NT2/D1 (cell line): ENCODE data around the gene C7.

Experiments
- DNase-seq: peaks from one replicate; pipeline ENCODE4 v3.0.0-alpha.2; 2011; ENCODE audit warnings: low read depth, low spot score
- H3K27me3 ChIP-seq: 2 replicates; pipeline ENCODE4 v1.6.0; 2011; ENCODE audit warnings: mild to moderate bottlenecking; ENCODE audit not compliant: insufficient read length, insufficient read depth
- H3K36me3 ChIP-seq: 2 replicates; pipeline ENCODE4 v1.6.1; 2011; ENCODE audit warnings: mild to moderate bottlenecking, low read length, mixed read lengths; ENCODE audit not compliant: insufficient read depth, insufficient read length
- H3K4me1 ChIP-seq: 2 replicates; pipeline ENCODE4 v1.5.1; 2011; ENCODE audit not compliant: insufficient read depth, insufficient read length
- H3K4me3 ChIP-seq: 2 replicates; pipeline ENCODE4 v1.5.1; 2011; ENCODE audit warnings: low read depth; ENCODE audit not compliant: insufficient read length
- H3K9ac ChIP-seq: 2 replicates; pipeline ENCODE4 v1.6.0; 2011; ENCODE audit warnings: low read depth; ENCODE audit not compliant: insufficient read length
- H3K9me3 ChIP-seq: 2 replicates; pipeline ENCODE4 v1.5.1; 2011; ENCODE audit warnings: mild to moderate bottlenecking, low read length; ENCODE audit not compliant: insufficient read depth
- SUZ12 ChIP-seq: IDR thresholded peaks from 2 replicates; pipeline ENCODE4 v1.6.1; 2011; ENCODE audit not compliant: insufficient read length, insufficient read depth; ENCODE audit errors: extremely low read depth
- YY1 ChIP-seq: IDR thresholded peaks from 2 replicates; pipeline ENCODE4 v1.6.1; 2011; ENCODE audit not compliant: insufficient read length, insufficient read depth
- ZNF274 ChIP-seq: IDR thresholded peaks from 2 replicates; pipeline ENCODE4 v1.6.1; 2011; ENCODE audit warnings: mild to moderate bottlenecking, low read depth, low read length

Gene C7

DNA sequence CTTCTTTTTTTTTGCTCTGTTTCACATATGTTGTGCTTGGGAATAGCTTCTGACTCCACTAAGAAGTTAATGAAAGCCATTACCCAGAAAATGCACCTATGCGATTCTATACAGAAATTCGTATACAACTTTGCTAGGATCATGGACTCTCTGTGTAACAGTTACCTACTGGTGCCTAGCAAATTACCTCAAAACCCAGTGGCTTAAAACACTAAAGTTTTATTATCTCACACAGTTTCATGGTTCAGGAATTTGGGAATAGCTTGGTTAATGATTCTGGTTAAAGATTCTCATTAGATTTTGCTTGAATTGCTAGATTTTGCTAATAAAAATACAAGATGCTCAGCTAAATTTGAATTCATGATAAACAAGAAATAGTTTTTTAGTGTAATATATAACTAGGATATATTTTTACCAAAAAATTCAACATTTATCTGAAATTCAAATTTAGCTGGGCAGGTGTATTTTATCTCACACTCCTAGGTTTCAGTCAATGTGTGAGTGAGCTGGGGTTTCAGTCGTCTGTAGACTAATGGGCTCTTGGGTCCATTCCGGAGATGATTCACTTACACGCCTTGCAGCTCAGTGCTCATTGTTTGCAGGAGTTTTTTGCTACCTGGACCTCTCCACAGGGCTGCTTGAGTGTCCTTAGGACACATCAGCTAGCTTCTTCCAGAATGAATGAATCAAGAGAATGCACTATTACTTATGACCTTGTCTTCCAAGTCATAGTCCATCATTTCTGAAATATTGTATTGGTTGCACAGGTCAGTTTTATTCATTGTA lies 86.7 kb downstream of the C7 start:
- TF ChIP-seq YY1 (no peak), SUZ12 (no peak), ZNF274 (no peak)
- H3K9ac ChIP-seq, result no peak overlapping the region
- no peaks in the 10 kb centered on the region for H3K27me3 ChIP-seq
- H3K4me1 ChIP-seq, result no peaks in the 10 kb centered on the region
- H3K4me3 ChIP-seq, result no peak overlapping the region
- no peaks in the 10 kb centered on the region for H3K36me3 ChIP-seq
- H3K9me3 ChIP-seq, result no peaks in the 10 kb centered on the region
- no peak for DNase-seq

DNA sequence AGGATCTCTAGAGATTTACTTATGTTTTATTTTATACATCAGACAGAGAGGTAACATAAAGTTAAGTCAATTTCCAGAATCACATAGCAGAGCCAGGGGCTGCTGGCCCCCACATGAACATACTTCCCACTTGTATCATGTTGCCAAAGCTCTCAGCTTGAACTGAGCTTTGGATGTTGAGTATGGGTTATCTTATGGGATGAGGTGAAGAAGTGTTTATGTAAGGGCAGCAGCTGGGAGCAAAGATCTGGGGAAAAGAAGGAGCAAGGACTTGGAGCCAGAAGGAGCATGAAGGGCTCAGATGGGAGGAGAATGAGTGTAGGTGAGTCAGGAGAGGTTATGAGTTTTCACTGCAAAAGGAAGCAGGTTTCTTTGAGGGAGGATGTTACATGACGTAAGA lies 89.8 kb downstream of the C7 start:
- no peak overlapping the region for H3K4me3 ChIP-seq
- TF ChIP-seq YY1 (no peak), SUZ12 (no peak)

DNA sequence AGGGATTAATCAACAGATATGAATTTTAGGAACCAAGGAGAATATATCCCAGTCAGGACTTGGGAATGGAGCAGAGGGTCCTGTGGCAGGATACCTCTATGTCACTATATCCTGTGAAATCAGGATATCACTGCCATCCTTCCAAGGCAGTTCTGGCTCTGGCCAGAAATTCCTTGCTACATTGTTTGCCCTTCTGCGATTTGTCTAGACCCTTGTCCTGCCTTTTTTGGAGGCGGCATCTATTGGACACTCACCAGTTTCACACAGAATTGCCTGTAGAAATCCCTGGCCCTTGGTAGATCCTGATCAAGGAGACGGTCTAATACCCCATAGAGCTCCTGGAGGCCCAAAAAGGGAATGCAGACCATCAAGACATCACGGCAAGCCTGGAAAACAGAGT lies 90.7 kb downstream of the C7 start:
- TF ChIP-seq ZNF274 (no peak), SUZ12 (no peak), YY1 (no peak)
- no peak overlapping the region for H3K9ac ChIP-seq
- H3K36me3 ChIP-seq, result no peaks in the 10 kb centered on the region
- no peaks in the 10 kb centered on the region for H3K27me3 ChIP-seq
- no peak overlapping the region for H3K4me3 ChIP-seq
- H3K4me1 ChIP-seq, result no peaks in the 10 kb centered on the region
- DNase-seq, result no peak
- no peaks in the 10 kb centered on the region for H3K9me3 ChIP-seq

More for the DNA sequence above, 89.8 kb downstream of the C7 start:
- Histone ChIP-seq H3K4me1 (no peaks in the 10 kb centered on the region), H3K9me3 (no peaks in the 10 kb centered on the region), H3K36me3 (no peaks in the 10 kb centered on the region), H3K27me3 (no peaks in the 10 kb centered on the region), H3K9ac (no peak overlapping the region)
- no peak for DNase-seq

DNA sequence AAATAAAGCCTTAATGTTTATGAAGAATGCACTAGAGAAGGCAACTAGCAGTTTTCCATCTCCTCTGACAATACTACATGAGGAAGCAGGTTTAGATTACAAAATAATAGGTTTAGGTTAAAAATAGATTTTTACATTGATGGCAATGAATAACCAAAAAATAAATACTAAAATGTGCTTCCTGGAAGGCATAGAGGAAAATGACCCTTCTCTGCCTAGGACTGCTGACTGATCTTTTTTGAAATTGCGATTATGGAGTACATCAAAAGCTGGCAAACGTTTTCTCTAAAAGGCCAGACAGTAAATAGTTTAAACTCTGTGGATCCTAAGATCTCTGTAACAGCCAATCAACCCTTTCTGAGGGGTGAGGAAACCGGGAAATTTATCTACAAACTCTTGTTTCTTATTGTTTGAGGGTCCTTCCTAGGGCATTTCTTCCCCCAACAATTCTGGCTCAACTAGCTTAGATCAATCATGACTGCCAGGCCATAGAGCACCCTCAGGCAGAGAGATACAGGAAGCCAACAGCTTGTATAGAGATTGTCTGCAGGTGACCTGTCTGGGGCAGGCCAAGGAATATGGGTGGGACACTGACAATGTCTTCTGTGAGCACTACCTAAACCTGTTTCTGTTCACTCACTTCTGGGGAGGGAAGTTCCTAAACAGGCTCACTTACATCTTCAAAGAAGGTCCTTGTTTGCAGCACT lies 94.5 kb downstream of the C7 start:
- no peak overlapping the region for H3K9ac ChIP-seq
- TF ChIP-seq YY1 (no peak), ZNF274 (no peak), SUZ12 (no peak)
- H3K9me3 ChIP-seq, result no peaks in the 10 kb centered on the region
- H3K36me3 ChIP-seq, result no peaks in the 10 kb centered on the region
- no peaks in the 10 kb centered on the region for H3K27me3 ChIP-seq
- H3K4me1 ChIP-seq, result no peaks in the 10 kb centered on the region
- no peak overlapping the region for H3K4me3 ChIP-seq
- no peak for DNase-seq

DNA sequence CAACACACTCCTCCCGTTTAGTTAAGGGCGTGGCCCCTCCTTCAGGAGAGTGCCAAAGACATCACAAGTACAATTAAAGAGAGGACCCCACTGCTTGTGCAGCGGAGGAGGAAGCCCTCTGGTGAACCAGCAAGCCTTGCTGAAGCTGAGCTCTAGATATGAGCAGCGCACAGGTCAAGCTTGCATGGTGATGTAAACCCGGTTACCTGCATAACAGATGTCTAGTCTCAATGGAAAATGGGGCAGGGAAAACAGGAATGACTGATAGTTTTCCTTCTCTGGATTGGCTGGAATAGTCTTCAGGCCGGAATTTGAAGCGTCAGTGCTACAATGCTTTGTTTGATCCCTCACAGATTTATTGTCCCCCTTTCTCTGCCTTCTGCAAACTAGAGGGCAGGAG lies 95.6 kb downstream of the C7 start:
- TF ChIP-seq YY1 (no peak), SUZ12 (no peak), ZNF274 (no peak)
- DNase-seq, result no peak
- no peak overlapping the region for H3K9ac ChIP-seq
- H3K27me3 ChIP-seq, result no peaks in the 10 kb centered on the region
- no peak overlapping the region for H3K4me3 ChIP-seq
- H3K36me3 ChIP-seq, result no peaks in the 10 kb centered on the region
- H3K4me1 ChIP-seq, result no peaks in the 10 kb centered on the region
- no peaks in the 10 kb centered on the region for H3K9me3 ChIP-seq

DNA sequence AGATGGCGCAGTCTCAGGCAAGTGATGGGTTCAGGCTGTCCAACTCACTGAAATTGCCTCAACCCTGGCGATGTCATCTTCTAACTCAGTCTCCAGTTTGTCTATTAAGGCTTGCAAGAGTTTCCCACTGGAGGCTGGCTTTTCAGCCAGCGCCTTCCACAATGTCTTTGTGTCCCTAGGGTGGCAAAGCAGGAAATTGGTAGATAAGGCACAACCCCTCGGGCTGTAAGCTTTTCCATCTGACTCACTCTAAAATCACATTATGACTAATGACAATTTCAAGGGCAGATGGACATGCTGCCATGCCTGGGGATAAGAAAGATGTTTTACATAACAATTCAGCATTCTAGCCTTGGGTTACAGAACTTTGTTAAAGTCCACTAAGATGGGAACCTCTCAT lies 99.9 kb downstream of the C7 start:
- TF ChIP-seq ZNF274 (no peak), SUZ12 (no peak), YY1 (no peak)
- Histone ChIP-seq H3K9me3 (no peaks in the 10 kb centered on the region), H3K4me3 (no peak overlapping the region), H3K27me3 (no peaks in the 10 kb centered on the region), H3K9ac (no peak overlapping the region), H3K36me3 (no peaks in the 10 kb centered on the region), H3K4me1 (no peaks in the 10 kb centered on the region)
- DNase-seq, result no peak

DNA sequence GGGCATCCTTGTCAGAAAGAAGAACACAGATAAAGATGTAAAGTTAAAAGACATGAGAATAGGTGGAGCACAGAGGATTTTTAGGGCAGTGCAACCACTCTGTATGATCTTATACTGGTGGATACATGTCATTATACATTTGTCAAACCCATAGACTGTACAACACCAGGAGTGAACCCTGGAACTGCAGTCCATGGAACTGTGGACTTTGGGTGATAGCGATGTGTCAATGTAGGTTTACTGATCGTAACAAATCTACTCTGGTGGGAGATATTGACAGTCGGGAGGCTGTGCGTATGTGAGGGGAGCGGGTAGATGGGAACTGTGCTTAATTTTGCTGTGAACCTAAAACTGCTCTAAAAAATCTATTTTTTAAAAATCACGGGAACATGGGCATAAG lies 101.3 kb downstream of the C7 start:
- no peak overlapping the region for H3K9ac ChIP-seq
- no peaks in the 10 kb centered on the region for H3K9me3 ChIP-seq
- TF ChIP-seq SUZ12 (no peak), YY1 (no peak), ZNF274 (no peak)
- H3K4me3 ChIP-seq, result no peak overlapping the region
- H3K36me3 ChIP-seq, result no peaks in the 10 kb centered on the region
- H3K27me3 ChIP-seq, result no peaks in the 10 kb centered on the region
- H3K4me1 ChIP-seq, result no peaks in the 10 kb centered on the region
- DNase-seq, result no peak
